Tibial artery (tissue), 4 donors: ENCODE data around the gene CHST11.

Experiments
- DNase-seq, 2 donors: peaks; one replicate each; pipeline ENCODE4 v3.0.0-alpha.2; 2019
- H3K27ac ChIP-seq, 2 donors: fragments of 200-600 bp; sonication (generic) in 1 of 2; 1 replicate in 1 of 2; 2 replicates in 1 of 2; pipeline ENCODE4 v1.5.1; 2018 to 2019; ENCODE audit warnings: mild to moderate bottlenecking in 1 of 2
- H3K27me3 ChIP-seq, 2 donors: fragments of 200-600 bp; sonication (generic) in 1 of 2; one replicate each; pipeline versions ENCODE4 v1.5.1 to v1.6.0; 2016 to 2019
- H3K36me3 ChIP-seq, 3 donors: fragments of 200-600 bp; sonication (generic) in 2 of 3; one replicate each; pipeline ENCODE4 v1.5.1; 2016 to 2019; ENCODE audit warnings: mild to moderate bottlenecking in 2 of 3
- H3K4me1 ChIP-seq, 4 donors: fragments of 200-600 bp; sonication (generic) in 2 of 4; 1 replicate in 3 of 4; 2 replicates in 1 of 4; pipeline ENCODE4 v1.5.1; 2016 to 2019
- H3K4me3 ChIP-seq, 2 donors: fragments of 200-600 bp; sonication (generic) in 1 of 2; 1 replicate in 1 of 2; 2 replicates in 1 of 2; pipeline ENCODE4 v1.5.1; 2018 to 2019; ENCODE audit warnings: mild to moderate bottlenecking in 2 of 2
- H3K9me3 ChIP-seq, 3 donors: fragments of 200-600 bp; sonication (generic) in 1 of 3; one replicate each; pipeline ENCODE4 v1.5.1; 2016 to 2019
- CTCF ChIP-seq, 2 experiments: fragments of 200-600 bp in 1 of 2; fragments of 450-650 bp in 1 of 2; IDR thresholded peaks; one replicate each; pipeline ENCODE4 v1.5.1; 2017 to 2019; ENCODE audit warnings: antibody characterized with exemption in 2 of 2, mild to moderate bottlenecking in 1 of 2, moderate library complexity in 1 of 2
- intact Hi-C: fragments of 100-400 bp; cut with DNase I; formaldehyde crosslinking; loops from one replicate; pipeline ENCODE4 v1.15.0; 2023; ENCODE audit warnings: low total_unique reads

Gene CHST11

GRCh38 chr12:104691721-104692556 lies 235.2 kb downstream of the CHST11 start:
- peak in 1 of 2 donors; percentile 56 for DNase-seq
- Histone ChIP-seq H3K27me3 (no peaks in the 10 kb centered on the region), H3K27ac (no peak overlapping the region), H3K4me3 (no peak overlapping the region), H3K36me3 (no peaks in the 10 kb centered on the region), H3K9me3 (no peaks in the 10 kb centered on the region), H3K4me1 (peaks cover 0 to 15% (median 4%) of the 10 kb centered on the region in 4 donors)
- intact Hi-C loops = no loop called here
- TF ChIP-seq CTCF (IDR thresholded peaks at IDR 0.05) = no peak

- no peak for TF ChIP-seq CTCF (IDR thresholded peaks at IDR 0.05)
- Histone ChIP-seq H3K4me1 (peaks cover 0 to 15% (median 4%) of the 10 kb centered on the region in 4 donors), H3K9me3 (no peaks in the 10 kb centered on the region), H3K27ac (no peak overlapping the region), H3K36me3 (no peaks in the 10 kb centered on the region), H3K27me3 (no peaks in the 10 kb centered on the region), H3K4me3 (no peak overlapping the region)
- intact Hi-C loops = no loop called here
- DNase-seq = peak in 1 of 2 donors; percentile 12
Observed at GRCh38 chr12:104692557-104693218, 235.9 kb downstream of the CHST11 start.

- no peak overlapping the region for H3K4me3 ChIP-seq
- peak in 1 of 2 donors; percentile 28 for DNase-seq
- no peaks in the 10 kb centered on the region for H3K27me3 ChIP-seq
- no peak overlapping the region for H3K27ac ChIP-seq
- intact Hi-C loops = no loop called here
- H3K36me3 ChIP-seq = no peaks in the 10 kb centered on the region
- H3K4me1 ChIP-seq = peaks cover 0 to 15% (median 4%) of the 10 kb centered on the region in 4 donors
- no peaks in the 10 kb centered on the region for H3K9me3 ChIP-seq
- no peak for TF ChIP-seq CTCF (IDR thresholded peaks at IDR 0.05)
Observed at GRCh38 chr12:104693493-104693892, 236.7 kb downstream of the CHST11 start.

GRCh38 chr12:104694161-104694560 lies 237.4 kb downstream of the CHST11 start:
- Histone ChIP-seq H3K27ac (no peak overlapping the region), H3K9me3 (no peaks in the 10 kb centered on the region), H3K4me1 (peaks cover 0 to 15% (median 4%) of the 10 kb centered on the region in 4 donors), H3K36me3 (no peaks in the 10 kb centered on the region), H3K27me3 (no peaks in the 10 kb centered on the region), H3K4me3 (no peak overlapping the region)
- DNase-seq = peak in 1 of 2 donors; percentile 42
- no peak for TF ChIP-seq CTCF (IDR thresholded peaks at IDR 0.05)
- intact Hi-C loops = no loop called here

DNA sequence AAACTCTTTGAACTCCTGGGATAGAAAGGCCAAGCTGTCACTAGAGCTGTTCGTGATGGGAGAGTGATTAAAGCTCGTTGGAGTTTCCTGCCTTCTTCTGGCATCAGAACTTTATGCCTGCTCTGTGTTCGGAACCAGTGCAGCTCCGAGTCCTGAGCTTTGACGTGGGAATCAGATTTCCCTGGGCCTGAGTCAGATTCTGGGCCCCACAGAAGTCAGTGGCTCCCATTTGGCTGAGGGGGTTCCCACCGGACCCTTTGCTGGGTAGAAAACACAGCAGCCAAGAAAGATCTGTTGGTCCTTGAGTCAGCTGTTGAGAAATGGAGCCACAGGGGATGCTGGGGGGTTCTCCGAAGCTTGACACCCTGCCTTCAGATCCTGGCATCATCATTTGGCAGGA lies 238.0 kb downstream of the CHST11 start:
- Histone ChIP-seq H3K27ac (no peak overlapping the region), H3K4me3 (no peak overlapping the region), H3K36me3 (no peaks in the 10 kb centered on the region), H3K9me3 (no peaks in the 10 kb centered on the region), H3K4me1 (peaks cover 0 to 15% (median 4%) of the 10 kb centered on the region in 4 donors), H3K27me3 (no peaks in the 10 kb centered on the region)
- intact Hi-C loops = no loop called here
- no peak for TF ChIP-seq CTCF (IDR thresholded peaks at IDR 0.05)
- DNase-seq = peak; percentile 67 to 72
